PC-9 (cell line): Measurements from ENCODE around the gene EYA3. TPM values are rescaled to one million over a fixed set of nuclear protein-coding genes. Genes with fewer than 3 reads are reported as not detected.

ENCODE experiments used
- BruUV-seq: library from RNA; stranded (reverse); fragments of 400-500 nt; replicated peaks from 2 replicates; lab custom pipeline; 2021; lab: Mats Ljungman, UMichigan
- CTCF ChIA-PET: fragments of 300-600 bp; sonication (Branson Sonifier 250); formaldehyde crosslinking; loops from one replicate; lab custom pipeline; 2022; ENCODE audit warnings: antibody characterized with exemption; lab: Charles Lee
- POLR2A ChIA-PET: fragments of 300-600 bp; sonication (Branson Sonifier 250); formaldehyde crosslinking; loops from one replicate; lab custom pipeline; 2022; ENCODE audit warnings: antibody characterized with exemption; ENCODE audit not compliant: unreplicated experiment; lab: Charles Lee
- DNase-seq, 2 experiments: peaks; one replicate each; pipeline versions ENCODE4 v3.0.0 to v3.0.0-alpha.2; 2015 to 2022; ENCODE audit warnings: mixed read lengths in 1 of 2
- H2AFZ ChIP-seq: fragments of 200-600 bp; sonication (generic); 2 replicates; pipeline ENCODE4 v1.8.1; 2017; ENCODE audit warnings: antibody characterized with exemption
- H3F3A ChIP-seq: fragments of 200-600 bp; sonication (generic); 2 replicates; pipeline ENCODE4 v1.8.1; 2017; ENCODE audit warnings: antibody characterized with exemption, mild to moderate bottlenecking, low read depth; ENCODE audit not compliant: insufficient read depth
- H3K27ac ChIP-seq: fragments of 200-600 bp; sonication (generic); 2 replicates; pipeline ENCODE4 v1.6.1; 2016; ENCODE audit warnings: mixed run types
- H3K27me3 ChIP-seq: fragments of 200-600 bp; sonication (generic); 2 replicates; pipeline ENCODE4 v1.6.1; 2016; ENCODE audit warnings: low read depth, mixed run types; ENCODE audit not compliant: insufficient read depth
- H3K36me3 ChIP-seq: fragments of 200-600 bp; sonication (generic); 2 replicates; pipeline ENCODE4 v1.6.1; 2016; ENCODE audit warnings: low read depth, mixed run types
- H3K4me1 ChIP-seq: fragments of 200-600 bp; sonication (generic); replicated peaks from 2 replicates; pipeline ENCODE4 v1.6.1; 2016; ENCODE audit warnings: mixed run types; ENCODE audit not compliant: insufficient read depth
- H3K4me2 ChIP-seq: fragments of 200-600 bp; sonication (generic); 2 replicates; pipeline ENCODE4 v1.6.1; 2017; ENCODE audit warnings: mixed run types
- H3K4me3 ChIP-seq: fragments of 200-600 bp; sonication (generic); 2 replicates; pipeline ENCODE4 v1.6.1; 2016; ENCODE audit warnings: mixed run types
- H3K79me2 ChIP-seq: fragments of 200-600 bp; sonication (generic); 2 replicates; pipeline ENCODE4 v1.6.1; 2017; ENCODE audit warnings: low read depth, mixed run types
- H3K9me2 ChIP-seq: fragments of 200-600 bp; sonication (generic); 2 replicates; pipeline ENCODE4 v1.8.1; 2017; ENCODE audit warnings: mild to moderate bottlenecking; ENCODE audit not compliant: insufficient read depth
- H3K9me3 ChIP-seq: fragments of 200-600 bp; sonication (generic); 2 replicates; pipeline ENCODE4 v1.8.1; 2016; ENCODE audit warnings: low read depth; ENCODE audit not compliant: insufficient read depth
- H4K20me1 ChIP-seq: fragments of 200-600 bp; sonication (generic); 2 replicates; pipeline ENCODE4 v1.8.1; 2017; ENCODE audit not compliant: insufficient read depth
- EZH2 ChIP-seq: fragments of 200-600 bp; sonication (generic); IDR thresholded peaks from 2 replicates; pipeline ENCODE4 v1.8.0; 2017; ENCODE audit warnings: antibody characterized with exemption, low read depth
- intact Hi-C: fragments of 100-400 bp; cut with micrococcal nuclease; formaldehyde crosslinking; loops from one replicate; pipeline ENCODE4 v1.10.0; 2022; ENCODE audit not compliant: unreplicated experiment
- total RNA-seq: library from RNA; stranded (reverse); gene quantifications from 2 replicates; pipeline ENCODE4 v1.2.3, GENCODE V29; 2021
- TF ChIP-seq, protein P1 (sequence below): fragments of 200-600 bp; sonication (generic); conservative IDR thresholded peaks from 2 replicates; pipeline ENCODE4 v1.6.1; 2017; ENCODE audit warnings: mixed run types, antibody characterized with exemption, mild to moderate bottlenecking, moderate library complexity

The EYA3 gene
- total RNA-seq, 1 experiment from 2014 or later: 19.0 TPM

- intact Hi-C loops: no loop called here
- Histone ChIP-seq H3K27ac (no peak overlapping the region), H3K9me2 (no peaks in the 10 kb centered on the region), H2AFZ (no peak overlapping the region), H3K4me1 (no peaks in the 10 kb centered on the region), H3F3A (no peaks in the 10 kb centered on the region), H3K36me3 (no peaks in the 10 kb centered on the region), H3K9me3 (no peaks in the 10 kb centered on the region), H3K79me2 (no peaks in the 10 kb centered on the region), H3K27me3 (no peaks in the 10 kb centered on the region), H4K20me1 (no peaks in the 10 kb centered on the region), H3K4me3 (no peak overlapping the region), H3K4me2 (no peak overlapping the region)
- no TSS peak for BruUV-seq
- no peak for DNase-seq
- ChIA-PET CTCF (no interaction called here), POLR2A (no interaction called here)
- no peak for TF ChIP-seq EZH2
- TF ChIP-seq, protein P1, sequence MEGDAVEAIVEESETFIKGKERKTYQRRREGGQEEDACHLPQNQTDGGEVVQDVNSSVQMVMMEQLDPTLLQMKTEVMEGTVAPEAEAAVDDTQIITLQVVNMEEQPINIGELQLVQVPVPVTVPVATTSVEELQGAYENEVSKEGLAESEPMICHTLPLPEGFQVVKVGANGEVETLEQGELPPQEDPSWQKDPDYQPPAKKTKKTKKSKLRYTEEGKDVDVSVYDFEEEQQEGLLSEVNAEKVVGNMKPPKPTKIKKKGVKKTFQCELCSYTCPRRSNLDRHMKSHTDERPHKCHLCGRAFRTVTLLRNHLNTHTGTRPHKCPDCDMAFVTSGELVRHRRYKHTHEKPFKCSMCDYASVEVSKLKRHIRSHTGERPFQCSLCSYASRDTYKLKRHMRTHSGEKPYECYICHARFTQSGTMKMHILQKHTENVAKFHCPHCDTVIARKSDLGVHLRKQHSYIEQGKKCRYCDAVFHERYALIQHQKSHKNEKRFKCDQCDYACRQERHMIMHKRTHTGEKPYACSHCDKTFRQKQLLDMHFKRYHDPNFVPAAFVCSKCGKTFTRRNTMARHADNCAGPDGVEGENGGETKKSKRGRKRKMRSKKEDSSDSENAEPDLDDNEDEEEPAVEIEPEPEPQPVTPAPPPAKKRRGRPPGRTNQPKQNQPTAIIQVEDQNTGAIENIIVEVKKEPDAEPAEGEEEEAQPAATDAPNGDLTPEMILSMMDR: no peak
Observed at GRCh38 chr1:28027660-28028059, 60.8 kb downstream of the EYA3 start.

- H3K9me2 ChIP-seq: no peaks in the 10 kb centered on the region
- H4K20me1 ChIP-seq: no peaks in the 10 kb centered on the region
- ChIA-PET CTCF (no interaction called here), POLR2A (no interaction called here)
- H3K79me2 ChIP-seq: no peaks in the 10 kb centered on the region
- no peaks in the 10 kb centered on the region for H3F3A ChIP-seq
- H3K9me3 ChIP-seq: no peaks in the 10 kb centered on the region
- no peak overlapping the region for H2AFZ ChIP-seq
- BruUV-seq: no TSS peak
- no peak overlapping the region for H3K4me3 ChIP-seq
- TF ChIP-seq, protein P1: no peak
- no peak overlapping the region for H3K4me2 ChIP-seq
- no peaks in the 10 kb centered on the region for H3K36me3 ChIP-seq
- intact Hi-C loops: no loop called here
- H3K27me3 ChIP-seq: no peaks in the 10 kb centered on the region
- DNase-seq: no peak
- no peak overlapping the region for H3K27ac ChIP-seq
- no peaks in the 10 kb centered on the region for H3K4me1 ChIP-seq
Observed at GRCh38 chr1:28027238-28027637, 61.2 kb downstream of the EYA3 start.

DNA sequence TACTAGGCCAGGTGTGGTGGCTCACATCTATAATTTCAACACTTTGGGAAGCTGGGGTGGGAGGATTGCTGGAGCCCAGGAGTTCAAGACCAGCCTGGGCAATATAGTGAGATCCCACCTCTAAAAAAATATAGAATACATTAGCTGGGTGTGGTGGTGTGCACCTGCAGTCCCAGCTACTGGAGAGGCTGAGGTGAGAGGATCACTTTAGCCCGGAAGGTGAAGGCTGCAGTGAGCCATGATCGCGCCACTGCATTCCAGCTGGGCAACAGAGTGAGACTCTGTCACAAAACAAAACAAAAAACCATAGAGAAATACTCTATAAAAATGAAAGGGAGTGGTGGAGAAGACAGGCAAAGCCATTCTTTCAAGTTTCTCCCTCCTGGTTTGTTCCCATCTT is 62.1 kb downstream of the EYA3 start:
- Histone ChIP-seq H3K9me3 (no peaks in the 10 kb centered on the region), H3K4me3 (no peak overlapping the region), H3K27ac (no peak overlapping the region), H2AFZ (no peak overlapping the region), H3K36me3 (no peaks in the 10 kb centered on the region), H3K4me1 (no peaks in the 10 kb centered on the region), H3K4me2 (no peak overlapping the region), H3F3A (no peaks in the 10 kb centered on the region), H3K79me2 (no peaks in the 10 kb centered on the region), H3K27me3 (no peaks in the 10 kb centered on the region), H4K20me1 (no peaks in the 10 kb centered on the region), H3K9me2 (no peaks in the 10 kb centered on the region)
- TF ChIP-seq EZH2: no peak
- TF ChIP-seq, protein P1: no peak
- intact Hi-C loops: no loop called here
- BruUV-seq: no TSS peak
- DNase-seq: no peak
- ChIA-PET CTCF (no interaction called here), POLR2A (no interaction called here)
